ENCODE data around the gene SUCLG2. TPM values are rescaled to one million over a fixed set of nuclear protein-coding genes. Genes with fewer than 3 reads are reported as not detected.

SUCLG2 gene
- total RNA-seq, 1 donor from 2014 or later, result 20.8 TPM

- Histone ChIP-seq H3K4me1 (ENCODE audit: insufficient read depth, low read length) (peaks cover 8% of the 10 kb centered on the region), H3K79me2 (ENCODE audit: insufficient read depth, low read length) (no peaks in the 10 kb centered on the region), H3K9ac (ENCODE audit: low read length) (no peak overlapping the region), H3K4me2 (ENCODE audit: low read length) (no peak overlapping the region), H3K4me3 (ENCODE audit: insufficient read depth, low read depth, low read length) (no peak overlapping the region), H3K27ac (ENCODE audit: low read depth, low read length) (no peak overlapping the region), H3K36me3 (ENCODE audit: insufficient read depth, low read length) (no peaks in the 10 kb centered on the region), H3K27me3 (ENCODE audit: insufficient read depth, low read length) (no peaks in the 10 kb centered on the region), H2AFZ (ENCODE audit: low read depth, low read length) (no peak overlapping the region), H3K9me3 (ENCODE audit: insufficient read depth, low read depth, low read length) (no peaks in the 10 kb centered on the region), H4K20me1 (ENCODE audit: insufficient read depth, low read length) (peaks cover 13% of the 10 kb centered on the region)
- no peak overlapping the region for H3K27ac Mint-ChIP-seq (ENCODE audit: unreplicated experiment)
- DNase-seq (ENCODE audit: low read depth) (no peak), FAIRE-seq (no peak)
- peaks cover 11% of the 10 kb centered on the region for H3K4me1 Mint-ChIP-seq (ENCODE audit: low read depth, unreplicated experiment)
- no peaks in the 10 kb centered on the region for H3K9me3 Mint-ChIP-seq (ENCODE audit: unreplicated experiment)
- TF ChIP-seq CTCF (IDR thresholded peaks at IDR 0.05; ENCODE audit: insufficient read depth, low read depth, low read length) (no peak), EZH2 (IDR thresholded peaks at IDR 0.05; ENCODE audit: insufficient read depth, low read length) (no peak)
- H3K36me3 Mint-ChIP-seq (ENCODE audit: low read depth, unreplicated experiment), result no peaks in the 10 kb centered on the region
- H3K4me3 Mint-ChIP-seq (ENCODE audit: unreplicated experiment), result no peak overlapping the region
- no peaks in the 10 kb centered on the region for H3K27me3 Mint-ChIP-seq (ENCODE audit: low read depth, unreplicated experiment)
Measured at GRCh38 chr3:67534594-67534993, 119.8 kb downstream of the SUCLG2 start.

GRCh38 chr3:67531181-67532101 is 123.0 kb downstream of the SUCLG2 start:
- H3K4me1 ChIP-seq (ENCODE audit: insufficient read depth, low read length), result peaks cover 9% of the 10 kb centered on the region

More at GRCh38 chr3:67531181-67532101, 123.0 kb downstream of the SUCLG2 start:
- no peak overlapping the region for H3K9ac ChIP-seq (ENCODE audit: low read length)
- no peaks in the 10 kb centered on the region for H3K79me2 ChIP-seq (ENCODE audit: insufficient read depth, low read length)
- no peak overlapping the region for H3K4me3 ChIP-seq (ENCODE audit: insufficient read depth, low read depth, low read length)
- H2AFZ ChIP-seq (ENCODE audit: low read depth, low read length), result no peak overlapping the region
- no peak overlapping the region for H3K27ac ChIP-seq (ENCODE audit: low read depth, low read length)
- TF ChIP-seq EZH2 (IDR thresholded peaks at IDR 0.05; ENCODE audit: insufficient read depth, low read length) (no peak), CTCF (IDR thresholded peaks at IDR 0.05; ENCODE audit: insufficient read depth, low read depth, low read length) (no peak)
- H3K36me3 ChIP-seq (ENCODE audit: insufficient read depth, low read length), result no peaks in the 10 kb centered on the region
- Mint-ChIP-seq H3K4me1 (ENCODE audit: low read depth, unreplicated experiment) (peaks cover 15% of the 10 kb centered on the region), H3K4me3 (ENCODE audit: unreplicated experiment) (no peak overlapping the region), H3K9me3 (ENCODE audit: unreplicated experiment) (no peaks in the 10 kb centered on the region), H3K27ac (ENCODE audit: unreplicated experiment) (no peak overlapping the region), H3K27me3 (ENCODE audit: low read depth, unreplicated experiment) (no peaks in the 10 kb centered on the region), H3K36me3 (ENCODE audit: low read depth, unreplicated experiment) (no peaks in the 10 kb centered on the region)
- no peaks in the 10 kb centered on the region for H3K9me3 ChIP-seq (ENCODE audit: insufficient read depth, low read depth, low read length)
- H3K4me2 ChIP-seq (ENCODE audit: low read length), result peak overlapping the region; percentile 49
- no peaks in the 10 kb centered on the region for H3K27me3 ChIP-seq (ENCODE audit: insufficient read depth, low read length)
- peaks cover 14% of the 10 kb centered on the region for H4K20me1 ChIP-seq (ENCODE audit: insufficient read depth, low read length)
- DNase-seq (ENCODE audit: low read depth) (peak; percentile 21), FAIRE-seq (peak; percentile 56)
